Neural progenitor cell (in vitro differentiated cells): ENCODE measurements around the gene UPF2. TPM values are rescaled to one million over a fixed set of nuclear protein-coding genes. Genes with fewer than 3 reads are reported as not detected.
A peak's percentile ranks its signal among the peaks of the same experiment; 100 is the strongest.

Experiments used
- DNase-seq: peaks from one replicate; pipeline ENCODE4 v3.0.0-alpha.2; 2016; ENCODE audit warnings: low spot score
- H2AFZ ChIP-seq: fragments of 200-600 bp; sonication (generic); replicated peaks from 2 replicates; pipeline ENCODE4 v1.6.1; 2016; ENCODE audit warnings: antibody characterized with exemption
- H3F3A ChIP-seq: fragments of 200-600 bp; sonication (generic); 2 replicates; pipeline ENCODE4 v1.6.1; 2016; ENCODE audit warnings: antibody characterized with exemption, low read depth
- H3K27ac ChIP-seq: fragments of 200-600 bp; sonication (generic); 2 replicates; pipeline ENCODE4 v1.5.1; 2016; ENCODE audit warnings: mild to moderate bottlenecking
- H3K27me3 ChIP-seq: fragments of 200-600 bp; sonication (generic); 2 replicates; pipeline ENCODE4 v1.6.1; 2016; ENCODE audit warnings: mild to moderate bottlenecking, moderate library complexity
- H3K36me3 ChIP-seq: fragments of 200-600 bp; sonication (generic); 2 replicates; pipeline ENCODE4 v1.5.1; 2016
- H3K4me1 ChIP-seq: fragments of 200-600 bp; sonication (generic); 2 replicates; pipeline ENCODE4 v1.6.1; 2016; ENCODE audit warnings: mixed run types
- H3K4me2 ChIP-seq: fragments of 200-600 bp; sonication (generic); 2 replicates; pipeline ENCODE4 v1.6.1; 2016
- H3K4me3 ChIP-seq: fragments of 200-600 bp; sonication (generic); 2 replicates; pipeline ENCODE4 v1.5.1; 2016
- H3K79me2 ChIP-seq: fragments of 200-600 bp; sonication (generic); 2 replicates; pipeline ENCODE4 v1.6.1; 2016; ENCODE audit warnings: low read depth
- H3K9ac ChIP-seq: fragments of 200-600 bp; sonication (generic); 2 replicates; pipeline ENCODE4 v1.6.1; 2016
- H3K9me3 ChIP-seq: fragments of 200-600 bp; sonication (generic); 2 replicates; pipeline ENCODE4 v1.5.1; 2016; ENCODE audit warnings: low read depth
- H4K20me1 ChIP-seq: fragments of 200-600 bp; sonication (generic); 2 replicates; pipeline ENCODE4 v1.6.1; 2016; ENCODE audit warnings: low read depth
- H3K27ac Mint-ChIP-seq: 3 replicates; pipeline ENCODE4 v1.8.0; 2021; ENCODE audit warnings: mixed read lengths
- H3K27me3 Mint-ChIP-seq: 2 replicates; pipeline ENCODE4 v1.8.0; 2022; ENCODE audit warnings: low read depth, mild to moderate bottlenecking, inconsistent platforms, moderate library complexity, mixed read lengths; ENCODE audit not compliant: insufficient read depth
- H3K36me3 Mint-ChIP-seq: 3 replicates; pipeline ENCODE4 v1.8.0; 2021; ENCODE audit warnings: mixed read lengths
- H3K4me1 Mint-ChIP-seq: 3 replicates; pipeline ENCODE4 v1.8.0; 2021; ENCODE audit warnings: mixed read lengths
- H3K4me3 Mint-ChIP-seq: 3 replicates; pipeline ENCODE4 v1.8.0; 2021; ENCODE audit warnings: mild to moderate bottlenecking, moderate library complexity, mixed read lengths
- H3K9me3 Mint-ChIP-seq: 3 replicates; pipeline ENCODE4 v1.8.0; 2020; ENCODE audit warnings: mixed read lengths
- CTCF ChIP-seq: fragments of 200-600 bp; sonication (generic); IDR thresholded peaks from 2 replicates; pipeline ENCODE4 v1.5.1; 2017; ENCODE audit warnings: antibody characterized with exemption, mild to moderate bottlenecking
- EZH2 ChIP-seq: fragments of 200-600 bp; sonication (generic); IDR thresholded peaks from 2 replicates; pipeline ENCODE4 v1.6.1; 2017; ENCODE audit warnings: antibody characterized with exemption, mild to moderate bottlenecking, moderate library complexity
- EZH2phosphoT487 ChIP-seq: fragments of 200-600 bp; sonication (generic); IDR thresholded peaks from 2 replicates; pipeline ENCODE4 v1.6.1; 2017; ENCODE audit warnings: antibody characterized with exemption
- total RNA-seq: library from RNA; depleted of rRNA; stranded (reverse); fragments of >200 nt; gene quantifications from 2 replicates; pipeline ENCODE4 v1.2.3, GENCODE V29; 2015; ENCODE audit warnings: low replicate concordance

The UPF2 gene
- total RNA-seq, 1 donor from 2014 or later = 33.2 TPM

GRCh38 chr10:11936389-11937152, 106.0 kb downstream of the UPF2 start:
- H3K4me1 ChIP-seq = peaks cover 10% of the 10 kb centered on the region
- no peaks in the 10 kb centered on the region for H3K27me3 ChIP-seq
- Mint-ChIP-seq H3K9me3 (no peaks in the 10 kb centered on the region), H3K36me3 (peaks cover 16% of the 10 kb centered on the region), H3K27ac (peak overlapping the region; percentile 4), H3K4me3 (no peak overlapping the region), H3K27me3 (no peaks in the 10 kb centered on the region), H3K4me1 (no peaks in the 10 kb centered on the region)
- H3F3A ChIP-seq = no peaks in the 10 kb centered on the region
- peak; percentile 14 for DNase-seq
- H2AFZ ChIP-seq = no peak overlapping the region
- H3K4me3 ChIP-seq = no peak overlapping the region
- H4K20me1 ChIP-seq = peaks cover 4% of the 10 kb centered on the region
- H3K9me3 ChIP-seq = no peaks in the 10 kb centered on the region
- TF ChIP-seq EZH2phosphoT487 = no peak
- no peak for TF ChIP-seq EZH2
- TF ChIP-seq CTCF = no peak
- no peaks in the 10 kb centered on the region for H3K79me2 ChIP-seq
- peak overlapping the region; percentile 42 for H3K4me2 ChIP-seq
- H3K9ac ChIP-seq = no peak overlapping the region
- peaks cover 3% of the 10 kb centered on the region for H3K36me3 ChIP-seq
- H3K27ac ChIP-seq = no peak overlapping the region

GRCh38 chr10:11934262-11934661, 108.3 kb downstream of the UPF2 start:
- Mint-ChIP-seq H3K4me1 (no peaks in the 10 kb centered on the region), H3K27ac (no peak overlapping the region), H3K27me3 (peaks cover 1% of the 10 kb centered on the region), H3K36me3 (peaks cover 33% of the 10 kb centered on the region), H3K9me3 (no peaks in the 10 kb centered on the region), H3K4me3 (no peak overlapping the region)
- Histone ChIP-seq H3K27ac (no peak overlapping the region), H3K4me1 (peaks cover 10% of the 10 kb centered on the region), H3K4me2 (no peak overlapping the region), H2AFZ (no peak overlapping the region), H3K9me3 (no peaks in the 10 kb centered on the region), H3K36me3 (peaks cover 3% of the 10 kb centered on the region), H3K27me3 (no peaks in the 10 kb centered on the region), H3K79me2 (no peaks in the 10 kb centered on the region), H3K9ac (no peak overlapping the region), H3F3A (no peaks in the 10 kb centered on the region), H4K20me1 (peaks cover 4% of the 10 kb centered on the region), H3K4me3 (no peak overlapping the region)
- TF ChIP-seq EZH2 (no peak), CTCF (no peak), EZH2phosphoT487 (no peak)
- no peak for DNase-seq

DNA sequence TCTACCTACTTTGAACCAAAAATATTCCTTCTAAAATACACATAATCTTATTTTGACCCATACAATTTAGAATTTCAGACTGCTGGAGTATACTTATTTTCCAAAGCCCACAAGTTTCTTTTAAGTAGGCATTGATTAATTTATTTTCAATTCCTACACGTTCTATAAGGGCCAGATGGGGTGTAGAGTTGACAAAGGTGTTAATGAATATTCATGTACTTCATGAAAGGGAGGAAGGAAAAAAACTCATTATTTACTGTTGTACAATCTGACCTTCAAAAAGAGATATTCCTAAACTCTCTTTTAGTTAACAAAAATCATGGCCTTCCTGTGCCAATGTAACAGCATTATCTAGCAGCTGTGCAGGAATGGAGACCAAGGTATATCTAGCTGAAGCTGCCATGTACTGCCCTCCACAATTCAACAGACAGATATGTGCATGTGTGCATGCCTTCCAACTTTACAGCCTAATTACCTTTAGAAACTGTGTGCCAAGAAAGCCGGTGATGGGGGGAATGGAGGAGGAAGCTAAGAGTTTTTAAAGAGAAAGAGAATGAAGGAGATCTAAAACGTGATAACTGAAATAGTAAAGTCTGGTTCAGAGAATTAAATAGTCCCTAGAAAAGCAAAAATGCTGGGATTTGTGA, 108.9 kb downstream of the UPF2 start:
- Mint-ChIP-seq H3K9me3 (no peaks in the 10 kb centered on the region), H3K4me1 (no peaks in the 10 kb centered on the region), H3K27me3 (peaks cover 2% of the 10 kb centered on the region), H3K36me3 (peaks cover 36% of the 10 kb centered on the region), H3K27ac (no peak overlapping the region), H3K4me3 (no peak overlapping the region)
- Histone ChIP-seq H2AFZ (no peak overlapping the region), H3K4me2 (no peak overlapping the region), H4K20me1 (peaks cover 4% of the 10 kb centered on the region), H3K36me3 (peaks cover 3% of the 10 kb centered on the region), H3F3A (no peaks in the 10 kb centered on the region), H3K9me3 (no peaks in the 10 kb centered on the region), H3K79me2 (no peaks in the 10 kb centered on the region), H3K4me1 (peaks cover 10% of the 10 kb centered on the region), H3K4me3 (no peak overlapping the region), H3K27me3 (no peaks in the 10 kb centered on the region), H3K27ac (no peak overlapping the region), H3K9ac (no peak overlapping the region)
- no peak for TF ChIP-seq CTCF
- no peak for TF ChIP-seq EZH2
- no peak for TF ChIP-seq EZH2phosphoT487
- no peak for DNase-seq
